DOHH2 (cell line): ENCODE measurements around the gene RORC.

Experiments
- H3F3A ChIP-seq: fragments of 200-600 bp; sonication (generic), shearing (Covaris generic); 2 replicates; pipeline ENCODE4 v1.6.0; 2016; ENCODE audit warnings: antibody characterized with exemption, mild to moderate bottlenecking; ENCODE audit not compliant: control insufficient read depth, insufficient read depth
- H3K27ac ChIP-seq: fragments of 200-600 bp; sonication (generic); 2 replicates; pipeline ENCODE4 v1.5.1; 2014; ENCODE audit warnings: low read depth, mild to moderate bottlenecking, low read length, moderate library complexity
- H3K27me3 ChIP-seq: fragments of 200-600 bp; sonication (generic); 2 replicates; pipeline ENCODE4 v1.6.1; 2014; ENCODE audit warnings: mild to moderate bottlenecking, low read length, mixed read lengths; ENCODE audit not compliant: control insufficient read depth
- H3K36me3 ChIP-seq: fragments of 200-600 bp; sonication (generic); 2 replicates; pipeline ENCODE4 v1.6.1; 2014; ENCODE audit warnings: mild to moderate bottlenecking, low read length, moderate library complexity, mixed read lengths; ENCODE audit not compliant: control insufficient read depth
- H3K4me1 ChIP-seq: fragments of 200-600 bp; sonication (generic); 2 replicates; pipeline ENCODE4 v1.6.1; 2014; ENCODE audit warnings: mild to moderate bottlenecking, low read length, mixed read lengths; ENCODE audit not compliant: control insufficient read depth
- H3K4me2 ChIP-seq: fragments of 200-600 bp; sonication (generic); 2 replicates; pipeline ENCODE4 v1.6.0; 2014; ENCODE audit warnings: mild to moderate bottlenecking, low read length, moderate library complexity
- H3K4me3 ChIP-seq: fragments of 200-600 bp; sonication (generic); 2 replicates; pipeline ENCODE4 v1.5.1; 2014; ENCODE audit warnings: mild to moderate bottlenecking, low read length, mixed read lengths
- H3K79me2 ChIP-seq: fragments of 200-600 bp; sonication (generic); 2 replicates; pipeline ENCODE4 v1.6.1; 2014; ENCODE audit warnings: mild to moderate bottlenecking, low read length, mixed read lengths; ENCODE audit not compliant: control insufficient read depth
- H3K9me2 ChIP-seq: fragments of 200-600 bp; sonication (generic); replicated peaks from 2 replicates; pipeline ENCODE4 v1.6.1; 2014; ENCODE audit warnings: mild to moderate bottlenecking, low read length, mixed read lengths; ENCODE audit not compliant: control insufficient read depth
- H3K9me3 ChIP-seq: fragments of 200-600 bp; sonication (generic); 2 replicates; pipeline ENCODE4 v1.6.1; 2014; ENCODE audit warnings: antibody characterized with exemption, low read length, mixed read lengths; ENCODE audit not compliant: control insufficient read depth, insufficient read depth
- H4K20me1 ChIP-seq: fragments of 200-600 bp; sonication (generic); 2 replicates; pipeline ENCODE4 v1.6.0; 2014; ENCODE audit warnings: low read depth, mild to moderate bottlenecking, antibody characterized with exemption, low read length, moderate library complexity; ENCODE audit not compliant: control insufficient read depth, insufficient read depth
- EZH2phosphoT487 ChIP-seq: fragments of 200-600 bp; sonication (generic); IDR thresholded peaks from 2 replicates; pipeline ENCODE4 v1.6.1; 2017; ENCODE audit warnings: borderline replicate concordance, mild to moderate bottlenecking, antibody characterized with exemption, low read length, moderate library complexity, mixed read lengths
- TF ChIP-seq, protein P1 (sequence below): fragments of 200-600 bp; sonication (generic); IDR thresholded peaks from one replicate; pipeline ENCODE4 v1.5.1; 2014; ENCODE audit warnings: antibody characterized with exemption, mild to moderate bottlenecking, low read depth, low read length; ENCODE audit not compliant: poor library complexity, severe bottlenecking

RORC gene

DNA sequence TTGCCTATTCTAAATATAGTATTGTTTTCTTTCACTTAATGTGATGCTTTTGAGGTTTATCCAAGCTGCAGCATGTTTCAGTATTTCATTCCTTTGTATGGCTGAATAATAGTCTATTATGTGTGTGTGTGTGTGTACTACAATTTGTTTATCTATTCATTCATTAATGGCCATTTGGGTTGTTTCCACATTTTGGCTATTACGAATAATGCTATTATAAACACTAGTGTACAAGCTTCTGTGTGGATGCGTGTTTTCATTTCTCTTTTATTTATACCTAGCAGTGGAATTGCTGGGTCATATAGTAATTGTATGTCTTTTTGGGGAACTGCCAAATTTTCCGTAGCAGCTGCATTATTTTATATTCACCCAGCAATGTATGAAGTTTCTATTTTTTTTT lies 36.9 kb upstream of the RORC start:
- Histone ChIP-seq H3K4me2 (no peak overlapping the region), H4K20me1 (no peaks in the 10 kb centered on the region), H3K4me1 (0 out of 2 replicates have a peak, but pooled peaks cover 3% of the 10 kb centered on the region), H3K9me2 (no peaks in the 10 kb centered on the region), H3F3A (no peaks in the 10 kb centered on the region), H3K36me3 (peaks cover 2% of the 10 kb centered on the region), H3K79me2 (no peaks in the 10 kb centered on the region), H3K27ac (no peak overlapping the region), H3K27me3 (peaks cover 11% of the 10 kb centered on the region), H3K9me3 (no peaks in the 10 kb centered on the region), H3K4me3 (no peak overlapping the region)
- TF ChIP-seq, protein P1, sequence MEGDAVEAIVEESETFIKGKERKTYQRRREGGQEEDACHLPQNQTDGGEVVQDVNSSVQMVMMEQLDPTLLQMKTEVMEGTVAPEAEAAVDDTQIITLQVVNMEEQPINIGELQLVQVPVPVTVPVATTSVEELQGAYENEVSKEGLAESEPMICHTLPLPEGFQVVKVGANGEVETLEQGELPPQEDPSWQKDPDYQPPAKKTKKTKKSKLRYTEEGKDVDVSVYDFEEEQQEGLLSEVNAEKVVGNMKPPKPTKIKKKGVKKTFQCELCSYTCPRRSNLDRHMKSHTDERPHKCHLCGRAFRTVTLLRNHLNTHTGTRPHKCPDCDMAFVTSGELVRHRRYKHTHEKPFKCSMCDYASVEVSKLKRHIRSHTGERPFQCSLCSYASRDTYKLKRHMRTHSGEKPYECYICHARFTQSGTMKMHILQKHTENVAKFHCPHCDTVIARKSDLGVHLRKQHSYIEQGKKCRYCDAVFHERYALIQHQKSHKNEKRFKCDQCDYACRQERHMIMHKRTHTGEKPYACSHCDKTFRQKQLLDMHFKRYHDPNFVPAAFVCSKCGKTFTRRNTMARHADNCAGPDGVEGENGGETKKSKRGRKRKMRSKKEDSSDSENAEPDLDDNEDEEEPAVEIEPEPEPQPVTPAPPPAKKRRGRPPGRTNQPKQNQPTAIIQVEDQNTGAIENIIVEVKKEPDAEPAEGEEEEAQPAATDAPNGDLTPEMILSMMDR: no peak
- TF ChIP-seq EZH2phosphoT487: no peak

DNA sequence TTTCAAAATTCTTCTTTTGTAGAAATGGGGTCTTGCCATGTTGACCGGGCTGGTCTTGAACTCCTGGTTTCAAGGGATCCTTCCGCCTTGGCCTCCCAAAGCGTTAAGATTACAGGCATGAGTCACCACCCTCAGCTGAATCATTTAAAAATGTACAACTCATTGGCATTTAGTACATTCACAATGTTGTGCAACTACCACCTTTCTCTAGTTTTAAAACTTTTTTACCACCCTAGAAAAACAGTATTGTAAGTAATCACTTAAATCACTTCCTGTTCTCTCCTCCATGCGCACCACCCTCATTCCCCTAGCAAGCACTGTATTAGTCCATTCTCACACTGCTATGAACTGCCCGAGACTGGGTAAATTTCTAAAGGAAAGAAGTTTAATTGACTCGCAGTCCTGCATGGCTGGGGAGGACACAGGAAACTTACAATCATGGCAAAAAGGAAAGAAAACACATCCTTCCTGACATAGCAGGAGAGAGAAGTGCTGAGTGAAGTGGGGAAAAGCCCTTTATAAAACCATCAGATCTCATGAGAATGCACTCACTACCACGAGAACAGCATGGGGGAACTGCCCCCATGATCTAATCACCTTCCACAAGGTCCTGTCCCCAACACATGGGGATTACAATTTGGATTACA lies 36.3 kb upstream of the RORC start:
- no peaks in the 10 kb centered on the region for H4K20me1 ChIP-seq
- no peak for TF ChIP-seq EZH2phosphoT487
- TF ChIP-seq, protein P1: no peak
- H3K27ac ChIP-seq: no peak overlapping the region

DNA sequence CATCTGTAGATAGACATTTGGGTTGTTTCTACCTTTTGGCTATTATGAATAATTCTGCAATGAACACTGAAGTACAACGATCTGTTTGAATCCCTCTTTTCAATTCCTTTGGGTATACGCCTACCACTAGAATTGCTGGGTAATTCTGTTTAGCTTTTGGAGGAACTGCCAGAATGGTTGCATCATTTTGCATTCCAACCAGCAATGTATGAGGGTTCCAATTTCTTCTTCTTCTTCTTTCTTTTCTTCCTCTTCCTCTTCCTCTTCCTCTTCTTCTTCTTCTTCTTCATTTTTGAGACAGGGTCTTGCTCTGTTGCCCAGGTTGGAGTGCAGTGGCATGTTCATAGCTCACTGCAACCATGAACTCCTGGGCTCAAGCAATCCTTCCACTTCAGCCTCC lies 35.7 kb upstream of the RORC start:
- 0 out of 2 replicates have a peak, but pooled peaks cover 3% of the 10 kb centered on the region for H3K4me1 ChIP-seq
- H4K20me1 ChIP-seq: no peaks in the 10 kb centered on the region
- no peak overlapping the region for H3K27ac ChIP-seq
- H3K4me2 ChIP-seq: no peak overlapping the region
- peaks cover 14% of the 10 kb centered on the region for H3K27me3 ChIP-seq
- H3F3A ChIP-seq: no peaks in the 10 kb centered on the region
- no peaks in the 10 kb centered on the region for H3K79me2 ChIP-seq
- H3K9me3 ChIP-seq: no peaks in the 10 kb centered on the region
- H3K36me3 ChIP-seq: no peaks in the 10 kb centered on the region
- TF ChIP-seq EZH2phosphoT487: no peak
- TF ChIP-seq, protein P1: no peak
- H3K4me3 ChIP-seq: no peak overlapping the region
- H3K9me2 ChIP-seq: no peaks in the 10 kb centered on the region

More for the DNA sequence above, 36.3 kb upstream of the RORC start:
- Histone ChIP-seq H3K79me2 (no peaks in the 10 kb centered on the region), H3F3A (no peaks in the 10 kb centered on the region), H3K4me3 (no peak overlapping the region), H3K36me3 (no peaks in the 10 kb centered on the region; the same call in 1 of the 2 replicates), H3K27me3 (peaks cover 11% of the 10 kb centered on the region), H3K9me3 (no peaks in the 10 kb centered on the region), H3K9me2 (no peaks in the 10 kb centered on the region), H3K4me1 (0 out of 2 replicates have a peak, but pooled peaks cover 3% of the 10 kb centered on the region), H3K4me2 (no peak overlapping the region)
